Cardiac muscle cell (in vitro differentiated cells and primary cell): ENCODE data around the gene DUSP22. TPM values are rescaled to one million over a fixed set of nuclear protein-coding genes. Genes with fewer than 3 reads are reported as not detected.

Experiments used
- DNase-seq, 2 donors: peaks; one replicate each; pipeline versions ENCODE4 v3.0.0 to v3.0.0-alpha.2; 2010 to 2017; ENCODE audit warnings: low read depth in 1 of 2, low spot score in 1 of 2
- H3K27ac ChIP-seq: fragments of 200-600 bp; sonication (generic); 2 replicates; pipeline ENCODE4 v1.5.1; 2016
- H3K27me3 ChIP-seq: fragments of 200-600 bp; sonication (generic); 2 replicates; pipeline ENCODE4 v1.6.0; 2016; ENCODE audit warnings: control low read depth
- H3K36me3 ChIP-seq: fragments of 200-600 bp; sonication (generic); 2 replicates; pipeline ENCODE4 v1.5.1; 2016; ENCODE audit warnings: control low read depth
- H3K4me1 ChIP-seq: fragments of 200-600 bp; sonication (generic); 2 replicates; pipeline ENCODE4 v1.8.1; 2017; ENCODE audit warnings: low read depth, mild to moderate bottlenecking, mixed run types
- H3K4me3 ChIP-seq: fragments of 200-600 bp; sonication (generic); 2 replicates; pipeline ENCODE4 v1.5.1; 2016; ENCODE audit warnings: mild to moderate bottlenecking
- H3K9me3 ChIP-seq: fragments of 200-600 bp; sonication (generic); 2 replicates; pipeline ENCODE4 v1.5.1; 2017; ENCODE audit warnings: low read depth, mild to moderate bottlenecking, control low read depth
- polyA plus RNA-seq: library from polyadenylated mRNA; unstranded; fragments of >200 nt; fragmentation: Nextera tagmentation; extraction: Ambion mirVana; gene quantifications from 2 replicates; pipeline ENCODE4 v1.2.1, GENCODE V29; 2016
- total RNA-seq: library from RNA; depleted of rRNA; stranded (reverse); fragments of >200 nt; gene quantifications from 2 replicates; pipeline ENCODE4 v1.2.3, GENCODE V29; 2016
- TF ChIP-seq, protein P1 (sequence below): IDR thresholded peaks from 2 replicates; pipeline ENCODE4 v1.5.1; 2012; ENCODE audit warnings: low read depth, mild to moderate bottlenecking, low read length

Gene DUSP22
- total and polyA plus RNA-seq, 2 experiments from 2014 or later = 50.7 to 89.3 TPM

DNA sequence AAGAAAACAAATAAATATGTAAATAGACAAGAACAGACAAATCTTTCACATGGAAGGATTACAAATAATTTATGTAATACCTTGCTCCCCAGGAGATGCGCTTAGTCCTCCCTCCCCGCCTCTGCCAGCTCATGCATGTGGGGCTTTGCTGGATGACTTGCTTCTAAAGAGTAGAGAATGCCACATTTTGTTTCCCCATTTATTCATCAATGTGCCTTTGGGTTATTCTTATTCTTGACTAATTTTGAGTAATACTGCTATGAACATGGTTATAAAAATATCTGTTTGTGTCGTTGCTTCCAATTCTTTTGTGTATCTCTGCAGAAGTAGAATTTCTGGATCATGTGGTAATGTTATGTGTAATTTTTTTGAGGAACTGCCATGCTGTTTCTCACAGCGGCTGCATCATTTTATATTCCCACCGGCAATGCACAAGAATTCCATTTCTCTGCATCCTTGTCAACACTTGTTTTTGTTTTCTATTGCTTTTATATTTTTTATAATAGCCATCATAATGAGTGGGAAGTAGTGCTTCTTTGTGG is 23.8 kb upstream of the DUSP22 start:
- DNase-seq = no peak
- H3K36me3 ChIP-seq = no peaks in the 10 kb centered on the region
- H3K27me3 ChIP-seq = peaks cover 3% of the 10 kb centered on the region
- H3K27ac ChIP-seq = no peak overlapping the region
- no peak overlapping the region for H3K4me3 ChIP-seq
- H3K4me1 ChIP-seq = no peaks in the 10 kb centered on the region
- TF ChIP-seq, protein P1, sequence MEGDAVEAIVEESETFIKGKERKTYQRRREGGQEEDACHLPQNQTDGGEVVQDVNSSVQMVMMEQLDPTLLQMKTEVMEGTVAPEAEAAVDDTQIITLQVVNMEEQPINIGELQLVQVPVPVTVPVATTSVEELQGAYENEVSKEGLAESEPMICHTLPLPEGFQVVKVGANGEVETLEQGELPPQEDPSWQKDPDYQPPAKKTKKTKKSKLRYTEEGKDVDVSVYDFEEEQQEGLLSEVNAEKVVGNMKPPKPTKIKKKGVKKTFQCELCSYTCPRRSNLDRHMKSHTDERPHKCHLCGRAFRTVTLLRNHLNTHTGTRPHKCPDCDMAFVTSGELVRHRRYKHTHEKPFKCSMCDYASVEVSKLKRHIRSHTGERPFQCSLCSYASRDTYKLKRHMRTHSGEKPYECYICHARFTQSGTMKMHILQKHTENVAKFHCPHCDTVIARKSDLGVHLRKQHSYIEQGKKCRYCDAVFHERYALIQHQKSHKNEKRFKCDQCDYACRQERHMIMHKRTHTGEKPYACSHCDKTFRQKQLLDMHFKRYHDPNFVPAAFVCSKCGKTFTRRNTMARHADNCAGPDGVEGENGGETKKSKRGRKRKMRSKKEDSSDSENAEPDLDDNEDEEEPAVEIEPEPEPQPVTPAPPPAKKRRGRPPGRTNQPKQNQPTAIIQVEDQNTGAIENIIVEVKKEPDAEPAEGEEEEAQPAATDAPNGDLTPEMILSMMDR = no peak
- H3K9me3 ChIP-seq = no peaks in the 10 kb centered on the region

DNA sequence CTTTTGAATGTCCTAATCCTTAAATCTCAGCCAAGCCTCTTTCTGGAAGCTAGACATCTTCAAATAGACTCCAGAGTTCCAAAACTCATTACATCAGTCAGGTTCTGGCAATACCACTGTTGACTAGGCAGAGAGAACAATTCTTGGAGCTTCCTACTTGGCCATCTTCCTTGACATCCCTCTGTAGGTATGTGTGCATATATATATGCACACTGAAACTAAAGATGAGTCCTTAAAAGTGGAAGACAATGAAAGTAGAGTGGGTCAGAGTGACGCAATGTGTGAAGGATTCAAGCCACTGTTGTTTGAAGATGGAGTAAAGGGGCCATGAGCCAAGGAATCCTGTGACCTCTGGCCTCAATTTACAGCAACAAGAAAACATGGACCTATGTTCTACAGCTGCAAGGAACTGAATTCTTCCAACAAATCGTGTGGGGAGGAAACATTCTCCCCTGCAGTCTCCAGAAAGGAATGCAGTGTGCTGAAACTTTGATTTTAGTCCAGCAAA is 18.7 kb upstream of the DUSP22 start:
- Histone ChIP-seq H3K36me3 (no peaks in the 10 kb centered on the region), H3K9me3 (no peaks in the 10 kb centered on the region), H3K27ac (no peak overlapping the region), H3K4me1 (no peaks in the 10 kb centered on the region), H3K27me3 (peaks cover 3% of the 10 kb centered on the region), H3K4me3 (no peak overlapping the region)
- DNase-seq = peak in 1 of 2 donors; percentile 49
- TF ChIP-seq, protein P1 = no peak

DNA sequence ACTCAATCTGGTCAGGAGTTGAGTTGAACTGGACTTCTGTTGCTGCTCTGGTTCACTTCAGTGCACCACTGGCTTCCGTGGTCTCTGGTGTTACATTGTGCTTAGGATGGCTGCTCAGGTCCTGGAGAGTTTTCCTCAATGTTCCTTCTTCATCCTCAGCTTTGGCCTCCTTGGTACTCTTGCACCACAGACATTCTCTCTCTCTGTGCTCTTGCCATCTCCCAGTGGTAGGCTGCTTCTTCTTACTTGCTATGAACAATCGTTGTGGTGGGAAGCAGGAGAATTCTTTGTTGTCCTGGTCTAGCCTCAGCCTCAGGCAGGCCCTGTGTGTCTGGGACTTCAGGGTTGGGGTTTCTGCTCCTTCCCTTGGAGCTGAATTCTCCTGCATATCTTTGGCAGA is 14.5 kb upstream of the DUSP22 start:
- Histone ChIP-seq H3K9me3 (no peaks in the 10 kb centered on the region), H3K4me1 (no peaks in the 10 kb centered on the region), H3K27ac (no peak overlapping the region), H3K36me3 (no peaks in the 10 kb centered on the region), H3K27me3 (no peaks in the 10 kb centered on the region), H3K4me3 (no peak overlapping the region)
- TF ChIP-seq, protein P1 = no peak
- DNase-seq = no peak

DNA sequence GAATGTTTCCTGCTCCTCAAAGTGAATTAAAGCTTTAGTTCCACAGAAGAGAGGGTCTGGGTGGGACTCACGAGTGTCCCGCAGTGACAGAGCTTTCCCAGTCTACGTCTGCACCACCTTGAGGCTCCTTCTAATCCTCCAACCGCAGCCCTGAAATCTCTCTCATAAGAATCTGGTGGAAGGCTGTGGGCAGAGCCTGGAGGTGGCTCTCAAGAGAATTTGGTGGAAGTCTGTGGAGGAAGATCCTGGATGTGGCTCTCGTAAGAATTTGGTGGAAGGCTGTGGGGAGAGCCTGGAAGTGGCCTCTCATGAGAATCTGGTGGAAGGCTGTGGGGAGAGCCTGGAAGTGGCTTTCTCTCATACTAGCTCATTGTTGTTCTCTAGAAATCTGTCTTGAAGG is 13.8 kb upstream of the DUSP22 start:
- Histone ChIP-seq H3K27me3 (no peaks in the 10 kb centered on the region), H3K27ac (no peak overlapping the region), H3K36me3 (no peaks in the 10 kb centered on the region), H3K4me3 (no peak overlapping the region), H3K9me3 (no peaks in the 10 kb centered on the region), H3K4me1 (no peaks in the 10 kb centered on the region)
- TF ChIP-seq, protein P1 = no peak
- no peak for DNase-seq

DNA sequence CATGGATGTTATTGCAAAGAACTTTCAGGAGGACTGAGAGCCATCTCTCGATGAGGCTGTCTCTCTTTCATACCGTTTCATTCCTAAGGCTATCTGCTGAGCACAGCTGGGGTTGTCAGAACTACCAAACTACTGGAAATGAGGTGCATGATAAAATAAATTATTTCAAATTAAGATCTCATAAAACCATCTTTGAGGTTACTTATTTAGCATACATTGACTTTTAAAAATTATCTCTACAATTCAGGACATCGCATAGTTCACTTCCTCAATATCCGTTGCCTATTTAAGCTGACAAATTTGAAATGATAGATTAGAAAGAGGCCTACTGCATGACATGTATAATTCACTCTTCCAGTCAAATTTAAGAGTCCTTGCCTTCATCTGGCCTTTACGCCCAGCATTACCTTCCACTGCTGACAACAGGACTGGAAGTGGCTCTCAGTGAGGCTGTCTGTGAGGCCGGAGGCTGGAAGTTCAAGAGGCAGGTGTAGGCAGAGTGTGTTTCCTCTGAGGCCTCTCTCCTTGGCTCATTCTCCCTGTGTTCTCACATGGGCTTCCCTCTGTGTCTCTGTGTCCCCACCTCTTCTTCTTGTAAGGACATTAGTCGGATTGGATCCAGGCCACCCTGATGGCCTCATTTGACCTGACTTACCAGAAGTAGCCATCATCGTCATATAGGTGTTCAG is 12.8 kb upstream of the DUSP22 start:
- TF ChIP-seq, protein P1 = no peak
- Histone ChIP-seq H3K36me3 (no peaks in the 10 kb centered on the region), H3K27me3 (peaks cover 2% of the 10 kb centered on the region), H3K9me3 (no peaks in the 10 kb centered on the region), H3K27ac (no peak overlapping the region), H3K4me1 (no peaks in the 10 kb centered on the region), H3K4me3 (no peak overlapping the region)
- no peak for DNase-seq
